ENCODE data around the gene WFS1.

Gene WFS1

GRCh38 chr4:6298852-6299251 is 29.2 kb downstream of the WFS1 start:
- no peak for DNase-seq (ENCODE audit: extremely low read depth in 1 of 2, low read depth in 1 of 2)

GRCh38 chr4:6299875-6300274 is 30.2 kb downstream of the WFS1 start:
- no peak for DNase-seq (ENCODE audit: extremely low read depth in 1 of 2, low read depth in 1 of 2)

GRCh38 chr4:6300359-6300758 is 30.7 kb downstream of the WFS1 start:
- DNase-seq (ENCODE audit: extremely low read depth in 1 of 2, low read depth in 1 of 2), result no peak

GRCh38 chr4:6301051-6301731 is 31.5 kb downstream of the WFS1 start:
- DNase-seq (ENCODE audit: extremely low read depth in 1 of 2, low read depth in 1 of 2), result no peak

GRCh38 chr4:6301732-6302442 is 32.2 kb downstream of the WFS1 start:
- no peak for DNase-seq (ENCODE audit: extremely low read depth in 1 of 2, low read depth in 1 of 2)

GRCh38 chr4:6302869-6303268 is 33.2 kb downstream of the WFS1 start:
- DNase-seq (ENCODE audit: extremely low read depth in 1 of 2, low read depth in 1 of 2), result no peak

GRCh38 chr4:6303943-6304342 is 34.3 kb downstream of the WFS1 start:
- no peak for DNase-seq (ENCODE audit: extremely low read depth in 1 of 2, low read depth in 1 of 2)

- no peak for DNase-seq (ENCODE audit: extremely low read depth in 1 of 2, low read depth in 1 of 2)
Measured at GRCh38 chr4:6306299-6306698, 36.6 kb downstream of the WFS1 start.

GRCh38 chr4:6307230-6307629 is 37.6 kb downstream of the WFS1 start:
- no peak for DNase-seq (ENCODE audit: extremely low read depth in 1 of 2, low read depth in 1 of 2)

GRCh38 chr4:6307891-6308290 is 38.2 kb downstream of the WFS1 start:
- no peak for DNase-seq (ENCODE audit: extremely low read depth in 1 of 2, low read depth in 1 of 2)

- no peak for DNase-seq (ENCODE audit: extremely low read depth in 1 of 2, low read depth in 1 of 2)
Measured at GRCh38 chr4:6308899-6309643, 39.4 kb downstream of the WFS1 start.

GRCh38 chr4:6309777-6310176 is 40.1 kb downstream of the WFS1 start:
- no peak for DNase-seq (ENCODE audit: extremely low read depth in 1 of 2, low read depth in 1 of 2)

- DNase-seq (ENCODE audit: extremely low read depth in 1 of 2, low read depth in 1 of 2), result no peak
Measured at GRCh38 chr4:6313216-6313615, 43.6 kb downstream of the WFS1 start.

GRCh38 chr4:6316461-6317003 is 46.9 kb downstream of the WFS1 start:
- no peak for DNase-seq (ENCODE audit: extremely low read depth in 1 of 2, low read depth in 1 of 2)

GRCh38 chr4:6318206-6318605 is 48.6 kb downstream of the WFS1 start:
- no peak for DNase-seq (ENCODE audit: extremely low read depth in 1 of 2, low read depth in 1 of 2)

- no peak for DNase-seq (ENCODE audit: extremely low read depth in 1 of 2, low read depth in 1 of 2)
Measured at GRCh38 chr4:6319530-6320150, 50.0 kb downstream of the WFS1 start.

- no peak for DNase-seq (ENCODE audit: extremely low read depth in 1 of 2, low read depth in 1 of 2)
Measured at GRCh38 chr4:6320663-6321062, 51.0 kb downstream of the WFS1 start.

GRCh38 chr4:6321361-6321760 is 51.7 kb downstream of the WFS1 start:
- DNase-seq (ENCODE audit: extremely low read depth in 1 of 2, low read depth in 1 of 2), result no peak

- DNase-seq (ENCODE audit: extremely low read depth in 1 of 2, low read depth in 1 of 2), result no peak
Measured at GRCh38 chr4:6322067-6322760, 52.6 kb downstream of the WFS1 start.

- no peak for DNase-seq (ENCODE audit: extremely low read depth in 1 of 2, low read depth in 1 of 2)
Measured at GRCh38 chr4:6322761-6323566, 53.3 kb downstream of the WFS1 start.

Measured in stimulated activated CD8-positive, alpha-beta memory T cell treated with anti-CD3 and anti-CD28 coated beads, Interleukin-7, amount 100 ng/mL, for 48 hours (primary cell).